Naive thymus-derived CD4-positive, alpha-beta T cell (primary cell): ENCODE data around the gene GGN. TPM values are rescaled to one million over a fixed set of nuclear protein-coding genes. Genes with fewer than 3 reads are reported as not detected.
A peak's percentile ranks its signal among the peaks of the same experiment; 100 is the strongest.

Experiments used
- ATAC-seq: fragments of 150-1000 bp; cut with Tn5 transposase; 2 replicates; pipeline ENCODE4 v1.10.0; 2021; ENCODE audit warnings: mild to moderate bottlenecking, moderate library complexity
- CTCF ChIA-PET: fragments of 350-600 bp; sonication (Branson Sonifier 250); formaldehyde crosslinking; loops from one replicate; lab custom pipeline; 2021; ENCODE audit warnings: antibody characterized with exemption; lab: Charles Lee
- POLR2A ChIA-PET: fragments of 350-600 bp; sonication (Branson Sonifier 250); formaldehyde crosslinking; loops from one replicate; lab custom pipeline; 2021; ENCODE audit warnings: antibody characterized with exemption, inconsistent platforms; lab: Charles Lee
- DNase-seq, 9 donors: peaks; one replicate each; pipeline versions ENCODE4 v3.0.0 to v3.0.0-alpha.2; 2020 to 2022; ENCODE audit warnings: mixed read lengths in 1 of 9
- H3K27ac ChIP-seq: one replicate; pipeline ENCODE4 v1.7.0; 2013; ENCODE audit warnings: mild to moderate bottlenecking, low read depth, low read length, moderate library complexity
- H3K27me3 ChIP-seq, 2 donors: one replicate each; pipeline ENCODE4 v1.7.0; 2013; ENCODE audit warnings: low read length in 2 of 2, mild to moderate bottlenecking in 2 of 2, moderate library complexity in 2 of 2; ENCODE audit not compliant: control insufficient read depth in 2 of 2, insufficient read depth in 2 of 2
- H3K36me3 ChIP-seq, 3 experiments: 1 replicate in 2 of 3; 2 replicates in 1 of 3; pipeline ENCODE4 v1.7.0; 2013; ENCODE audit warnings: low read length in 3 of 3, mild to moderate bottlenecking in 3 of 3, moderate library complexity in 1 of 3; ENCODE audit not compliant: insufficient read depth in 3 of 3, control insufficient read depth in 2 of 3
- H3K4me1 ChIP-seq, 2 donors: one replicate each; pipeline ENCODE4 v1.7.0; 2013; ENCODE audit warnings: low read length in 2 of 2, mild to moderate bottlenecking in 2 of 2, moderate library complexity in 1 of 2; ENCODE audit not compliant: control insufficient read depth in 2 of 2, insufficient read depth in 2 of 2
- H3K4me3 ChIP-seq: 2 replicates; pipeline ENCODE4 v1.7.0; 2013; ENCODE audit warnings: mild to moderate bottlenecking, low read length
- H3K9me3 ChIP-seq, 3 experiments: 1 replicate in 2 of 3; 2 replicates in 1 of 3; pipeline ENCODE4 v1.7.0; 2013; ENCODE audit warnings: low read length in 3 of 3; ENCODE audit not compliant: control insufficient read depth in 2 of 3
- H3K27ac Mint-ChIP-seq, 9 donors: one replicate each; pipeline ENCODE4 v1.8.0; 2020 to 2022; ENCODE audit warnings: mixed read lengths in 9 of 9, mild to moderate bottlenecking in 8 of 9, moderate library complexity in 5 of 9, inconsistent platforms in 2 of 9
- H3K27me3 Mint-ChIP-seq, 5 donors: one replicate each; pipeline ENCODE4 v1.8.0; 2021 to 2022; ENCODE audit warnings: mixed read lengths in 5 of 5, mild to moderate bottlenecking in 1 of 5
- H3K36me3 Mint-ChIP-seq, 5 donors: one replicate each; pipeline ENCODE4 v1.8.0; 2020 to 2022; ENCODE audit warnings: mixed read lengths in 5 of 5, mild to moderate bottlenecking in 3 of 5, inconsistent platforms in 1 of 5
- H3K4me1 Mint-ChIP-seq, 7 donors: one replicate each; pipeline ENCODE4 v1.8.0; 2020 to 2022; ENCODE audit warnings: mixed read lengths in 7 of 7, mild to moderate bottlenecking in 3 of 7, inconsistent platforms in 1 of 7
- H3K4me3 Mint-ChIP-seq, 10 donors: one replicate each; pipeline ENCODE4 v1.8.0; 2020 to 2022; ENCODE audit warnings: mild to moderate bottlenecking in 10 of 10, mixed read lengths in 10 of 10, moderate library complexity in 6 of 10, inconsistent platforms in 2 of 10
- H3K9me3 Mint-ChIP-seq, 11 donors: one replicate each; pipeline ENCODE4 v1.8.0; 2020 to 2022; ENCODE audit warnings: mixed read lengths in 11 of 11, mild to moderate bottlenecking in 4 of 11, inconsistent platforms in 1 of 11, moderate library complexity in 1 of 11
- intact Hi-C, 2 donors: fragments of 100-400 bp; cut with micrococcal nuclease; formaldehyde crosslinking; loops; one replicate each; pipeline ENCODE4 v1.15.1; 2023
- polyA plus RNA-seq, 2 donors: library from polyadenylated mRNA; unstranded; fragments of 300-500 nt; fragmentation: Illumina TruSeq; gene quantifications; one replicate each; pipeline ENCODE4 v1.2.3, GENCODE V29; 2021
- total RNA-seq, 6 experiments: library from RNA in 5 of 6; stranded (reverse) in 5 of 6; gene quantifications; 1 replicate in 5 of 6; 2 replicates in 1 of 6; pipeline ENCODE4 v1.2.3 and lab custom pipeline; 2021 to 2026

Gene GGN
- total and polyA plus RNA-seq, 7 experiments from 2014 or later = 0.29 to 0.60 (median 0.39) TPM; not detected in 4

GRCh38 chr19:38383743-38384142 lies 4.1 kb downstream of the GGN start:
- intact Hi-C loops = no loop called here
- no peak overlapping the region for H3K4me3 ChIP-seq
- H3K36me3 ChIP-seq = peaks cover 18 to 64% (median 27%) of the 10 kb centered on the region in 3 experiments
- H3K4me3 Mint-ChIP-seq = no peak overlapping the region
- DNase-seq = no peak
- H3K27ac ChIP-seq = no peak overlapping the region
- ChIA-PET CTCF (no interaction called here), POLR2A (interaction anchor here (1.0 kb wide), 1 partner anchor 9 kb away, joined by 5 read pairs; the partner anchor contains the start of gene PSMD8)
- H3K27me3 ChIP-seq = no peaks in the 10 kb centered on the region
- no peaks in the 10 kb centered on the region for H3K9me3 ChIP-seq
- peaks cover 5 to 26% (median 14%) of the 10 kb centered on the region in 7 donors for H3K4me1 Mint-ChIP-seq
- no peak for ATAC-seq
- H3K27ac Mint-ChIP-seq = no peak overlapping the region
- peaks cover 7 to 27% of the 10 kb centered on the region in 2 donors for H3K4me1 ChIP-seq
- H3K36me3 Mint-ChIP-seq = peaks cover 0 to 60% (median 39%) of the 10 kb centered on the region in 5 donors
- H3K9me3 Mint-ChIP-seq = peaks cover 0 to 4% (median 0%) of the 10 kb centered on the region in 11 donors
- peaks cover 6 to 26% (median 10%) of the 10 kb centered on the region in 5 donors for H3K27me3 Mint-ChIP-seq

- DNase-seq (no peak), ATAC-seq (no peak)
- Histone ChIP-seq H3K27ac (no peak overlapping the region), H3K9me3 (no peaks in the 10 kb centered on the region), H3K27me3 (no peaks in the 10 kb centered on the region), H3K4me1 (peaks cover 7 to 23% of the 10 kb centered on the region in 2 donors), H3K4me3 (no peak overlapping the region), H3K36me3 (peaks cover 18 to 65% (median 27%) of the 10 kb centered on the region in 3 experiments)
- peaks cover 0 to 60% (median 39%) of the 10 kb centered on the region in 5 donors for H3K36me3 Mint-ChIP-seq
- intact Hi-C loops = no loop called here
- H3K4me1 Mint-ChIP-seq = peaks cover 5 to 24% (median 12%) of the 10 kb centered on the region in 7 donors
- POLR2A ChIA-PET = interaction anchor here (1.1 to 1.3 kb wide), 2 partner anchors 9 to 12 kb away, joined by 3 to 6 read pairs; partner anchors contain the start of gene PSMD8
- peaks cover 6 to 24% (median 9%) of the 10 kb centered on the region in 5 donors for H3K27me3 Mint-ChIP-seq
- H3K4me3 Mint-ChIP-seq = no peak overlapping the region
- CTCF ChIA-PET = interaction anchor here (1.7 kb wide), 1 partner anchor 20 kb away, joined by 5 read pairs; the partner anchor contains the start of gene FAM98C
- H3K9me3 Mint-ChIP-seq = peaks cover 0 to 4% (median 0%) of the 10 kb centered on the region in 11 donors
- H3K27ac Mint-ChIP-seq = no peak overlapping the region
Measured at GRCh38 chr19:38383184-38383583, 4.7 kb downstream of the GGN start.

GRCh38 chr19:38381138-38381537 lies 6.7 kb downstream of the GGN start:
- Histone ChIP-seq H3K36me3 (peaks cover 18 to 78% (median 33%) of the 10 kb centered on the region in 3 experiments), H3K4me1 (peaks cover 7 to 11% of the 10 kb centered on the region in 2 donors), H3K9me3 (no peaks in the 10 kb centered on the region), H3K4me3 (no peak overlapping the region), H3K27ac (no peak overlapping the region), H3K27me3 (no peaks in the 10 kb centered on the region)
- ATAC-seq (no peak), DNase-seq (no peak)
- H3K36me3 Mint-ChIP-seq = peaks cover 0 to 69% (median 44%) of the 10 kb centered on the region in 5 donors
- ChIA-PET CTCF (no interaction called here), POLR2A (no interaction called here)
- H3K4me1 Mint-ChIP-seq = peaks cover under 1 to 22% (median 10%) of the 10 kb centered on the region in 7 donors
- H3K27ac Mint-ChIP-seq = no peak overlapping the region
- intact Hi-C loops = no loop called here
- no peak overlapping the region for H3K4me3 Mint-ChIP-seq
- H3K9me3 Mint-ChIP-seq = peaks cover 0 to 3% (median 0%) of the 10 kb centered on the region in 11 donors
- H3K27me3 Mint-ChIP-seq = peaks cover 0 to 14% (median 6%) of the 10 kb centered on the region in 5 donors

- Histone ChIP-seq H3K36me3 (peaks cover 18 to 70% (median 33%) of the 10 kb centered on the region in 3 experiments), H3K27me3 (no peaks in the 10 kb centered on the region), H3K4me3 (no peak overlapping the region), H3K9me3 (no peaks in the 10 kb centered on the region), H3K4me1 (peaks cover 17 to 19% of the 10 kb centered on the region in 2 donors), H3K27ac (no peak overlapping the region)
- Mint-ChIP-seq H3K9me3 (peaks cover 0 to 3% (median 0%) of the 10 kb centered on the region in 11 donors), H3K36me3 (peaks cover 3 to 57% (median 53%) of the 10 kb centered on the region in 5 donors), H3K27me3 (peaks cover 0 to 4% (median 0%) of the 10 kb centered on the region in 5 donors), H3K4me1 (peaks cover 17 to 37% (median 29%) of the 10 kb centered on the region in 7 donors), H3K4me3 (peak overlapping the region in 1 of 10 donors; percentile 16), H3K27ac (no peak overlapping the region)
- CTCF ChIA-PET = no interaction called here
- POLR2A ChIA-PET = interaction anchor here (0.5 to 1.2 kb wide), 2 partner anchors 17 to 1580 kb away, joined by 3 read pairs; no protein-coding TSS in a partner anchor
- ATAC-seq = no peak
- intact Hi-C loops = no loop called here
- DNase-seq = peak in 1 of 9 donors; percentile 4
Measured at GRCh38 chr19:38378866-38379265, 9.0 kb downstream of the GGN start.

GRCh38 chr19:38377052-38377451 lies 10.8 kb downstream of the GGN start:
- Histone ChIP-seq H3K27ac (no peak overlapping the region), H3K27me3 (no peaks in the 10 kb centered on the region), H3K4me3 (no peak overlapping the region), H3K4me1 (peaks cover 17 to 19% of the 10 kb centered on the region in 2 donors), H3K36me3 (peaks cover 17 to 53% (median 29%) of the 10 kb centered on the region in 3 experiments), H3K9me3 (no peaks in the 10 kb centered on the region)
- ATAC-seq (no peak), DNase-seq (no peak)
- Mint-ChIP-seq H3K27me3 (peaks cover 0 to 4% (median 0%) of the 10 kb centered on the region in 5 donors), H3K4me3 (peak overlapping the region in 6 of 10 donors; percentile 87 to 100 (median 98)), H3K27ac (no peak overlapping the region), H3K36me3 (peaks cover 3 to 43% (median 38%) of the 10 kb centered on the region in 5 donors), H3K4me1 (peaks cover 17 to 35% (median 29%) of the 10 kb centered on the region in 7 donors), H3K9me3 (peaks cover 0 to 2% (median 0%) of the 10 kb centered on the region in 11 donors)
- POLR2A ChIA-PET = interaction anchor here (0.7 to 1.6 kb wide), 3 partner anchors 10 to 518 kb away, joined by 3 to 12 read pairs (median 11); partner anchors contain the start of gene GGN
- CTCF ChIA-PET = no interaction called here
- intact Hi-C loops = no loop called here

GRCh38 chr19:38376576-38376975 lies 11.3 kb downstream of the GGN start:
- Mint-ChIP-seq H3K9me3 (peaks cover 0 to 2% (median 0%) of the 10 kb centered on the region in 11 donors), H3K27me3 (peaks cover 0 to 4% (median 0%) of the 10 kb centered on the region in 5 donors), H3K4me3 (peak overlapping the region; percentile 17 to 100 (median 97)), H3K36me3 (peaks cover 3 to 38% (median 33%) of the 10 kb centered on the region in 5 donors), H3K27ac (peak overlapping the region in 6 of 9 donors; percentile 21 to 74 (median 41)), H3K4me1 (peaks cover 17 to 35% (median 29%) of the 10 kb centered on the region in 7 donors)
- ATAC-seq (no peak), DNase-seq (no peak)
- Histone ChIP-seq H3K4me1 (peaks cover 17 to 19% of the 10 kb centered on the region in 2 donors), H3K27me3 (peaks cover 0 to 3% of the 10 kb centered on the region in 2 donors), H3K27ac (no peak overlapping the region), H3K4me3 (no peak overlapping the region), H3K9me3 (no peaks in the 10 kb centered on the region), H3K36me3 (peaks cover 13 to 49% (median 26%) of the 10 kb centered on the region in 3 experiments)
- intact Hi-C loops = no loop called here
- POLR2A ChIA-PET = interaction anchor here (0.7 to 3.6 kb wide), 7 partner anchors 9 to 518 kb away, joined by 3 to 40 read pairs (median 5); partner anchors contain the start of genes FAM98C and GGN
- CTCF ChIA-PET = interaction anchor here (0.6 to 1.4 kb wide), 2 partner anchors 26 to 258 kb away, joined by 4 to 5 read pairs; partner anchors contain the start of gene FAM98C
